KOPT-K1 (cell line): ENCODE results near the gene DLL4.

Source experiments
- H3K27ac ChIP-seq: fragments of 200-600 bp; sonication (generic); 2 replicates; pipeline ENCODE4 v1.5.1; 2016; ENCODE audit warnings: antibody characterized with exemption, mild to moderate bottlenecking, low read depth, low read length; ENCODE audit not compliant: poor library complexity, severe bottlenecking
- H3K36me3 ChIP-seq: fragments of 200-600 bp; sonication (generic); 2 replicates; pipeline ENCODE4 v1.5.1; 2017; ENCODE audit warnings: antibody characterized with exemption, mild to moderate bottlenecking, low read length, moderate library complexity; ENCODE audit not compliant: insufficient read depth
- H3K9me3 ChIP-seq: fragments of 200-600 bp; sonication (generic); 2 replicates; pipeline ENCODE4 v1.5.1; 2017; ENCODE audit warnings: antibody characterized with exemption, low read length, mild to moderate bottlenecking; ENCODE audit not compliant: insufficient read depth, poor library complexity, severe bottlenecking

Gene DLL4

DNA sequence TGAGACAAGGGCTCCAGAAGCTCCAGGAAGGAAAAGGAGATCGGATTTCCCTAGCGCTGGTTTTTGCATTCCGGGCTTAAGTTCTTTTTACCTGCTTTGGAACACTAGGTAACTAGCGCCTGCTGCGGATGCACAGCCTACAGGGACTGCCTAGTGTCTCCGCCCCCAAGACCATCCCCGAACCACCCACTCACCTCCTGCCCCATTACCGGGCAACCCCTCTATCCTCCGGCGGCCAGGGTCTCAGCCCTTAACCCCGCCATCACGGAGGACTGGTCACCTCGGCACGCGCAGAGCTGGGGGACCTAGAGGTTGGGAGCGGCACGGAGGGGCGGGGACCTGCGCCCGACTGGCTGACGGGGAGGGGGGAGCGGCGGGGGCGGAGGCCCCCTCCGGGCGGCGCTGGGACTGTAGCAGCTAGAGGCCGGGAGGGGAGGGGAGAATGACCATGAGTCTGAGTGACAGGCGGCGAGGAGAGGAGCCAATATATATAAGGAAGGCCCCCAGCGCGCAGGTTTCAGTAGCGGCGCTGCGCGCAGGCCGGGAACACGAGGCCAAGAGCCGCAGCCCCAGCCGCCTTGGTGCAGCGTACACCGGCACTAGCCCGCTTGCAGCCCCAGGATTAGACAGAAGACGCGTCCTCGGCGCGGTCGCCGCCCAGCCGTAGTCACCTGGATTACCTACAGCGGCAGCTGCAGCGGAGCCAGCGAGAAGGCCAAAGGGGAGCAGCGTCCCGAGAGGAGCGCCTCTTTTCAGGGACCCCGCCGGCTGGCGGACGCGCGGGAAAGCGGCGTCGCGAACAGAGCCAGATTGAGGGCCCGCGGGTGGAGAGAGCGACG lies at the start of gene DLL4:
TSS of gene DLL4 (plus strand) at position 520 of the 839 bp plus-strand sequence. CDS start 329 bp downstream, outside the sequence.
- Histone ChIP-seq H3K9me3 (no peaks in the 10 kb centered on the region), H3K36me3 (no peaks in the 10 kb centered on the region), H3K27ac (no peak within 1 kb of the TSS)

DNA sequence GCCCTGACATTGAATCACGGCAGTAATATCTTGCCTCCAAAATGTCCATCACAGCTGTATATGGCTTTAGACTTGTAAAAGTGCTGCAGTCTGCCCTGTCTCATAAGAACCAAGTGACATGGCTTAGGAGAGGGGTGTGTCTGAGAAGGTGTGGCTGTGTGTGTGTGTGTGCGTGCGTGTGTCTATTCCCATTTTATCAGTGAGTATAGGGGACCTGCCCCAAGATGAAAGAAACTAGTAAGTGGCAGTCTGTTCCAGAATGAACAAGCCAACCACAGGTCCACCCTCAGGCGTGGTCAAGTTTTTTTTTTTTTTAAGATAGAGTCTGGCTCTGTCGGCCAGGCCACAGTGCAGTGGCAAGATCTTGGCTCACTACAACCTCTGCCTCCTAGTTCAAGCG lies 49.5 kb upstream of the DLL4 start:
- no peaks in the 10 kb centered on the region for H3K9me3 ChIP-seq
- no peaks in the 10 kb centered on the region for H3K36me3 ChIP-seq
- H3K27ac ChIP-seq = no peak overlapping the region

DNA sequence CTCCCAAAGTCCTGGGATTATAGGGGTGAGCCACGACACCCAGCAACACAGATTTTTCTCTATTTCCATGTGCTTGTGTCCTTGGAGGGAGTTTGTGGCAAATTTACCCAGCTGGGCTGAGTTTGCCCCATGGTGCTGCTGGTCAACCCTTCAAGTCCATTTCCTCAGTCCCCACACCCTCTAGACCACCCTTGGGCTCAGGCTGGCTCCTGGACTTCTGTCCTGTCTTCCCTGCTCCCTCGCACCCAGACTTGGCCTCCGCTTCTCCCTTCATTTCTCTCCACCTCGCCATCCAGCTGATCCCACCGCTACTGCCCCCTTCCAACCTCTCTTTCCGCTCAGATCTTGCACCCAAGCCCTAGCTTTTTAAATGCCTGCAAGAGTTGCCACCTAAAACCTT lies 47.8 kb upstream of the DLL4 start:
- no peaks in the 10 kb centered on the region for H3K9me3 ChIP-seq
- H3K36me3 ChIP-seq = no peaks in the 10 kb centered on the region
- no peak overlapping the region for H3K27ac ChIP-seq

DNA sequence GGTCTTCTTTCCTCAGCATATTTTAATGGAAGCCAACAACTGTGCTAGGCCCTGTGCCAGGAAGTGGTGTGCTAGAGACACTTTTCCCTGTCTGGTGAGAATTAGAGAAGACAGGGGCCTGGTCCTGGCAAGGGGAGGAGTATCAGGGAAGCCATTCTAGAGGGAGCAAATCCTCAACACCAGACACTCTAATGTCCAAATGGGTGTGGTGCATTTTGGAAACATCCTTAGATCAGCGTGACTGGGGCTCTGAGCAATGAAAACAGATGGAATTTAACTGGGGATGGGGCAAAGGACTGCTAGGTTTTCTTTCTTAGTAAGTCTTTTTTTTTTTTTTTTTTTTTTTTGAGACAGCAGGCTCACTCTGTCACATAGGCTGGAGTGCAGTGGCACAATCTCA lies 42.6 kb upstream of the DLL4 start:
- H3K9me3 ChIP-seq = no peaks in the 10 kb centered on the region
- no peaks in the 10 kb centered on the region for H3K36me3 ChIP-seq
- H3K27ac ChIP-seq = no peak overlapping the region

DNA sequence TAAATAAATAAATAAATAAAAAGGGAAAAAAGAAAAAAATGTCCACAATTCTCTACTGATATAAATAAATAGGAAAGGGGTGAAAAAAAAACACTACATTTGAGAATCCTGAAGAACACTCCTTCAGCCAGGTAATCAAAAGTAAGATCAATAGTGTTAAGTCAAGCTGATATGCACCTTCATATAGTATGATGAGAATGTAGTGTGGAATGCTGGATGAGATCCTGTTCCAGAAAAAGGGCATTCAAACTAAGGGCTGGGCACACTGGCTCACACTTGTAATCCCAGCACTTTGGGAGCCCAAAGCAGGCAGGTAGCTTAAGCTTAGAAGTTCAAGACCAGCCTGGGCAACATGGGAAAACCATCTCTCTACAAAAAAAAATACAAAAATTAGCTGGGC lies 40.0 kb upstream of the DLL4 start:
- no peaks in the 10 kb centered on the region for H3K36me3 ChIP-seq
- no peaks in the 10 kb centered on the region for H3K9me3 ChIP-seq
- H3K27ac ChIP-seq = no peak overlapping the region

DNA sequence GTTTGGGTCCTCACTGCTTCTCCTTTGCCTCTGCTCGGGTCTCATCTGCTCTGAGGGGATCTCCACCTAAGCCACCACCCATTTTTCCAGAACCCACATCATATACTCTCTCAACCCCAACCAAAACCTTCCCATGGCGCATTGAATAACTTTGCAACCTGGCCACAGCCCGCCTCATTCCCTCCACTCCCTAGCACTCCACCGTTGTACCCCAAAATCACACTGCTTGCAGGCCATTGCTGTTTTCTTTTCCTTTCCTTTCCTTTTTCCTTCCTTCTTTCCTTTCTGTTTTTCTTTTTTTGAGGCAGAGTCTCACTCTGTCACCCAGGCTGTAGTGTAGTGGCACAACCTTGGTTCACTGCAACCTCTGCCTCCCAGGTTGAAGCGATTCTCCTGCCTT lies 38.0 kb upstream of the DLL4 start:
- peaks cover 5% of the 10 kb centered on the region for H3K36me3 ChIP-seq
- H3K27ac ChIP-seq = no peak overlapping the region
- H3K9me3 ChIP-seq = no peaks in the 10 kb centered on the region

DNA sequence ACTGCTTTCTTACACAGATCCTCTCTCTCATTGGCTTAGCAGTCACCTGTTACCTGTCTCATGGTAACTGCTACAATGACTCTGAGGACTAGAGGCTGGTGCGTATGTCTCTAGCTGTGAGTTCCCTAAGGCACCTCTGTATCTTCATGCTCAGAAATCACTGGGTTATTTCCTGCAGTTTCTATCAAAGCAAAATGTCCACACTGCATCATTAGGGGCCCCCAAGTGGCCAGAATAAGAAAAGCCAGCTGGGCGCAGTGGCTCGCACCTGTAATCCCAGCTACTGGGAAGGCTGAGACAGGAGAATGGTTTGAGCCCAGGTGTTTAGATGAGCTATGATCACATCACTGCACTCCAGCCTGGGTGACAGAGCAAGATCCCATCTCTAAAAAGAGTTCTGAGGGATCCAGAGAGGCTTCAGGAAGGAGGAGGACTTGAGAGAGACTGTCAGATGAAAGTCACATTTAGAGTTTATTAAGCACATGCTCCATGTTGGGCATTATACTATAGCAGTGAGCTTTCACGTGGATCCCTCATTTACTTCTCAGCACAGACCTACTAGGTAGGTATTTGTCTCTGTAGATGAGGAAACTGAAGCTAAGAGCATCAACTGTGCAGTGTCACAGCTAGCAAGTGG lies 37.2 kb upstream of the DLL4 start:
- H3K27ac ChIP-seq = no peak overlapping the region
- H3K36me3 ChIP-seq = peaks cover 11% of the 10 kb centered on the region
- H3K9me3 ChIP-seq = no peaks in the 10 kb centered on the region

DNA sequence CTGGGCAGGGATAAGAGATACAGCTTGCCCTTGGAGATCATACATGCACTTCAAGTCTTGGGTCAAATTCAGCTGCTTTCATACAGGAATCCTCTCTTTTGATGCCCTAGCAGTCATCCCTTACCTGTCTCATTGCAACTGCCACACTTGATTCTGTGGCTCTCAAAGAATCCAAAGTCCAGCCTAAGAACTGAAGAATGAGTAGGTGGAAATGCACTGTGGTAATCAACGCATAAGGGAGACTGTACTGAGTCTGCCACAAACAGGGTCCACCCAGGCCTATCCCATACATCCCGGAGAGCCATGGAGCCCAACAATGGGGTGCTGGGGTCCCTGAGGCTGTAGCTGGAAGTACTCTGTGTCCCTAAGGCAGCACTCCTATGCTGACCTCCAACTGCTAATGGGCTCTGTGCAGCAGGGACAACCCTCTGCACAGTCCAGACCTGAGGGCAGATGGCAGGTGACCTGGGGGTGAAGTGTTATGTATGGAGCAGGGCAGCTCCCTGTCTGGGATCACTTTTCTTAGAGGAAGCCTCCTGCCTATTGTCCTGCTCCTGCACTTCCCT lies 36.6 kb upstream of the DLL4 start:
- no peak overlapping the region for H3K27ac ChIP-seq
- H3K36me3 ChIP-seq = peaks cover 11% of the 10 kb centered on the region
- no peaks in the 10 kb centered on the region for H3K9me3 ChIP-seq

DNA sequence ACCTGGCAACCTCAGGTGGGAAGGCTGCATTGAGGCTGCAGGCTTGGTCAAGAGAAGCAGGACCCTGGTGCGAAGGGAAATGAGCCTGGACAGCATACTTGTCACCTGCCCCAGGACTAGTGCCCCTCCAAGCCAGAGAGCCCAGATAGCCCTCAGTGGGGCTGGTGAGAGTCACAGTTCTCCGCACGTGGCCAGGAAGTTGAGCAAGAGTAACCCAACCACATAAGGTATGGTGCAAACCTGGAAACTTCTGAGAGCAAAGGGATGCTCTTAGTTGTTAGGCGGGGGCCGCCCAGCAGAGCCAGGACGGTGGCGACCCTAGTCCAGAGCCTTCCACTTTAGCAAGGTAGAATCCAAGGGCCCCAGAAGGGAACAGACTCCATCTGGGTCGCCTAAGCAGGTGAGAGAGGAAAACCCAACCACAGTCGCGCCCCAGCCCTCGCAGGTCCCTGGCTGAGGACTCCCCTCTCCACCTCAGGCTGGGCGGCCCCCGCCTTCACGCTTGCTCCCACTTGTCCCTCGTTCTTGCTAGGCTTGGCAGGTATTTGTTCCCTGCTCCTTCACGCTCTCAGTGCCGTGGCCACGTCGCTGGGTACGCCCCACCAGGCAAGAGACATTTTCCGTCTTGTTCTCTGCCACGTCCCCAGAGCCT lies 36.0 kb upstream of the DLL4 start:
- H3K9me3 ChIP-seq = no peaks in the 10 kb centered on the region
- no peak overlapping the region for H3K27ac ChIP-seq

DNA sequence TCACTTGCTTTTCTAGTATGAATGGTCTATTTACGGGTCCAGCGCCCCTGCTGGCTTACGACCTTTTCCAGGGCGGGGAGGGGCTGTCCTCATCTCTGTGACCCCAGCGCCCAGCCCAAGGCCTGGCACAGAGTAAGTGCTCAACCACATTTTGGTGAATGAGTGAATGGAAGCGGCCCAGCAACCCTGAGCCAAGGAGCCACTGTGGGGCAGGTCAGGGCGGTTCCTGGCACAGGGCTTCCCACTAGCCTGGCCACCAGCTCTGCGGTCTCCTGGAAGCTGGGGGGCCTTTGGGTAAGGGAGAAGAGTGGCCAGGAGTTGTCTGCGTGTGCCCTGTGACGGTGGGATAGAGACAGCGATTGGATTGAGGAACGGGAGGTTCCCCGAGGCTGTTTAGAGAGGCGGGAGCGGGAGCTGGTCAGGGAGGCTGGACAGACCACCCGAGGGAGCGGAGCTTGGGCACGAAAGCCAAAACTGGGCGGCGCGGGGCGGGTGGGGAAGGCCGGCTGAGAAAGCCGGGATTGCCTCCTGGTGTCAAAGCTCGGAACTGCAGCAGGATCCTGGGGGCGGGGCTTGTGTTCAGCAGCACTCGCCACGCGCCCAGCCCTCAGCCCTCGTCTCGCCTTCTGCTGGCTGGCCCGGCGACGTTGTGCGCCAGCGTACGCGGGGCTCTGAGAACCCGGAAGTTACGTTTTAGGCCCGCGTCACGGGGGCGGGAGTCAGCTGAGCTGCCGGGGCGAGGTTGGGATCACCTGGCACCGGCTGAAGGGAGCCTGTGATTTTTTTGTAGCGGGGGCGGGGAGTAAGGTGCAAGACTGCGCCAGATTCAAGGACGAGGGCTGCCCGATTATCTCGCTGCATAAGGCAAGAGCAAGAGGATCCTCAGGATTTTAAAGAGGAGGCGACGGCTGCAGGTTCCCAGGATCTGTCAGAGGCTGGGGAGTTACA lies 35.1 kb upstream of the DLL4 start, which contains the start of gene VPS18:
TSS of gene VPS18 (plus strand) at position 718 of the 948 bp plus-strand sequence. CDS start 319 bp downstream, outside the sequence.
- Histone ChIP-seq H3K27ac (peak within 1 kb of the TSS; percentile 58), H3K36me3 (peaks cover 19% of the 10 kb centered on the region), H3K9me3 (no peaks in the 10 kb centered on the region)

More for the DNA sequence above, 36.0 kb upstream of the DLL4 start:
- H3K36me3 ChIP-seq = peaks cover 11% of the 10 kb centered on the region

DNA sequence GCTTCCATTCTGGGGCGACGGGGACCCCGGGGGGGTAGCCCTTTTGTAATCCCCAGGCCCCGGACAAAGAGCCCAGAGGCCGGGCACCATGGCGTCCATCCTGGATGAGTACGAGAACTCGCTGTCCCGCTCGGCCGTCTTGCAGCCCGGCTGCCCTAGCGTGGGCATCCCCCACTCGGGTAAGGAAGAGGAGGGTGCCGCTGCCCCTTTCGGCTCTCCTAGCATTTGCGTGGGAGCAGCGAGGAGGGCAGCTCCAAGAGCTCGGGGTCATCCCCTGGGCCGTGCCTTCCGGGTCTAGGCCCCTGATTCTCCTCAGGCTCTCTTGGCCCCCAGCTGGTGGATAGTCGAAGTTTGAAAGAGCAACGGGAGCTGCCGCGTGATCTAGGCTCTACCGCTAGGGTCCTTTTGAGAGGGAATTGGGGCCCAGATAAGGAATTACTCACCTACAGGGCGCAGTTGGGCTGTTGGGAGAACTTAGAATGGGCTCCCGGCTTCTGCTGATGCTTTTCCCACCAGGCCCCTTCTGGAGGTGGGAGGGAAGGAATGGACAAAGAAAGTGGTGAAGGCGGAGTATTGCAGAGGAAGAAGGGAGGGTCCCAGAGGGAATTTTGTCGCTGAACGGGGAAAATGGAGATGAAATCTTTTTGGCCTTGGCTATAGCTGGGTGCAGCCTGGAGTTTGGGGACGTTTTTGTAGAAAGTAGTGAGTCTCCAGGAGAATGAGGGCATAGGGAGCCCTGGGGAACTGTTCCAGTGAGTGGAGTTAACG lies 34.3 kb upstream of the DLL4 start:
- Histone ChIP-seq H3K27ac (peak overlapping the region; percentile 58), H3K9me3 (no peaks in the 10 kb centered on the region), H3K36me3 (peaks cover 27% of the 10 kb centered on the region)

DNA sequence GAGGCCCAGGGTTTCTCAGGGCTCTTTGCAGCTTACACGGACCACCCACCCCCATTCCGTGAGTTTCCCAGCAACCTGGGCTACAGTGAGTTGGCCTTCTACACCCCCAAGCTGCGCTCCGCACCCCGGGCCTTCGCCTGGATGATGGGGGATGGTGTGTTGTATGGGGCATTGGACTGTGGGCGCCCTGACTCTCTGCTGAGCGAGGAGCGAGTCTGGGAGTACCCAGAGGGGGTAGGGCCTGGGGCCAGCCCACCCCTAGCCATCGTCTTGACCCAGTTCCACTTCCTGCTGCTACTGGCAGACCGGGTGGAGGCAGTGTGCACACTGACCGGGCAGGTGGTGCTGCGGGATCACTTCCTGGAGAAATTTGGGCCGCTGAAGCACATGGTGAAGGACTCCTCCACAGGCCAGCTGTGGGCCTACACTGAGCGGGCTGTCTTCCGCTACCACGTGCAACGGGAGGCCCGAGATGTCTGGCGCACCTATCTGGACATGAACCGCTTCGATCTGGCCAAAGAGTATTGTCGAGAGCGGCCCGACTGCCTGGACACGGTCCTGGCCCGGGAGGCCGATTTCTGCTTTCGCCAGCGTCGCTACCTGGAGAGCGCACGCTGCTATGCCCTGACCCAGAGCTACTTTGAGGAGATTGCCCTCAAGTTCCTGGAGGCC lies 29.5 kb upstream of the DLL4 start:
- no peak overlapping the region for H3K27ac ChIP-seq
- H3K36me3 ChIP-seq = peaks cover 63% of the 10 kb centered on the region
- H3K9me3 ChIP-seq = no peaks in the 10 kb centered on the region

DNA sequence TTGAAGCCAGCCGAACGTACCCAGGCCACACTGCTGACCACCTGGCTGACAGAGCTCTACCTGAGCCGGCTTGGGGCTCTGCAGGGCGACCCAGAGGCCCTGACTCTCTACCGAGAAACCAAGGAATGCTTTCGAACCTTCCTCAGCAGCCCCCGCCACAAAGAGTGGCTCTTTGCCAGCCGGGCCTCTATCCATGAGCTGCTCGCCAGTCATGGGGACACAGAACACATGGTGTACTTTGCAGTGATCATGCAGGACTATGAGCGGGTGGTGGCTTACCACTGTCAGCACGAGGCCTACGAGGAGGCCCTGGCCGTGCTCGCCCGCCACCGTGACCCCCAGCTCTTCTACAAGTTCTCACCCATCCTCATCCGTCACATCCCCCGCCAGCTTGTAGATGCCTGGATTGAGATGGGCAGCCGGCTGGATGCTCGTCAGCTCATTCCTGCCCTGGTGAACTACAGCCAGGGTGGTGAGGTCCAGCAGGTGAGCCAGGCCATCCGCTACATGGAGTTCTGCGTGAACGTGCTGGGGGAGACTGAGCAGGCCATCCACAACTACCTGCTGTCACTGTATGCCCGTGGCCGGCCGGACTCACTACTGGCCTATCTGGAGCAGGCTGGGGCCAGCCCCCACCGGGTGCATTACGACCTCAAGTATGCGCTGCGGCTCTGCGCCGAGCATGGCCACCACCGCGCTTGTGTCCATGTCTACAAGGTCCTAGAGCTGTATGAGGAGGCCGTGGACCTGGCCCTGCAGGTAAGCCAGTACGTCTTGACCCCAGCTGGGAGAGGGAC lies 28.7 kb upstream of the DLL4 start:
- Histone ChIP-seq H3K27ac (no peak overlapping the region), H3K9me3 (no peaks in the 10 kb centered on the region), H3K36me3 (peaks cover 67% of the 10 kb centered on the region)
